ENCODE data around the gene INPP5A. TPM values are rescaled to one million over a fixed set of nuclear protein-coding genes. Genes with fewer than 3 reads are reported as not detected.

The INPP5A gene
- total and polyA plus RNA-seq, 2 experiments from 2014 or later = 41.2 to 53.6 TPM

GRCh38 chr10:132754071-132754470 lies 216.5 kb downstream of the INPP5A start:
- H3K36me3 ChIP-seq (replicated peaks; ENCODE audit: insufficient read depth, low read depth) = no peaks in the 10 kb centered on the region

DNA sequence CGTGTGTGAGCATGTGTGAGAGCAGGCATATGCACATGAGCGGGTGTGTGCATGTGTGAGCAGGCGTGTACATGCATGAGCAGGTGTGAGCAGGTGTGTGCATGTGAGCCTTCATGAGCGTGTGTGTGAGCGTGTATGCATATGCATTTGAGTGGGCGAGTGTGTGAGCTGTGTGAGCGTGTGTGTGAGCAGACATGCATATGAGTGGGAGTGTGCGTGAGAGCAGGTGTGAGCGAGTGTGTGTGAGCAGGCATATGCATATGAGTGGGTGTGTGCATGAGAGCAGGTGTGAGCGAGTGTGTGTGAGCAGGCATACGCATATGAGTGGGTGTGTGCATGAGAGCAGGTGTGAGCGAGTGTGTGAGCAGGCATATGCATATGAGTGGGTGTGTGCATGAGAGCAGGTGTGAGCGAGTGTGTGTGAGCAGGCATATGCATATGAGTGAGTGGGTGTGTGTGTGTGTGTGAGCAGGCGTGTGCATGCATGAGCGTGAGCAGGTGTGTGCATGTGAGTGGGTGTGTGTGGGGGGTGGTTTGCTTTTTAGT lies 217.7 kb downstream of the INPP5A start:
- H3K27me3 ChIP-seq = no peaks in the 10 kb centered on the region
- TF ChIP-seq EZH2 (IDR thresholded peaks at IDR 0.05; ENCODE audit: borderline replicate concordance) (no peak), CTCF (IDR thresholded peaks at IDR 0.05; ENCODE audit: poor library complexity) (no peak), EZH2phosphoT487 (IDR thresholded peaks at IDR 0.05; ENCODE audit: low read depth, severe bottlenecking, unreplicated experiment) (no peak)

More at GRCh38 chr10:132754071-132754470, 216.5 kb downstream of the INPP5A start:
- Histone ChIP-seq H2AFZ (no peak overlapping the region), H3K4me1 (ENCODE audit: insufficient read depth) (no peaks in the 10 kb centered on the region), H4K20me1 (ENCODE audit: insufficient read depth, poor library complexity, severe bottlenecking) (no peaks in the 10 kb centered on the region), H3K9me3 (ENCODE audit: low read depth) (no peaks in the 10 kb centered on the region), H3K27ac (no peak overlapping the region), H3K4me3 (no peak overlapping the region), H3K4me2 (no peak overlapping the region), H3K9me2 (replicated peaks; ENCODE audit: insufficient read depth) (no peaks in the 10 kb centered on the region), H3K27me3 (no peaks in the 10 kb centered on the region), H3K79me2 (no peaks in the 10 kb centered on the region)
- TF ChIP-seq CTCF (IDR thresholded peaks at IDR 0.05; ENCODE audit: poor library complexity) = no peak
- no peak for TF ChIP-seq EZH2phosphoT487 (IDR thresholded peaks at IDR 0.05; ENCODE audit: low read depth, severe bottlenecking, unreplicated experiment)
- TF ChIP-seq EZH2 (IDR thresholded peaks at IDR 0.05; ENCODE audit: borderline replicate concordance) = no peak
- DNase-seq (ENCODE audit: low spot score) = no peak
- WGBS (ENCODE audit: low lambda C conversion rate, missing lambda C conversion rate) = 98% methylated on average over 18 of the region's 18 CpGs

GRCh38 chr10:132756591-132756990 lies 219.0 kb downstream of the INPP5A start:
- TF ChIP-seq EZH2 (IDR thresholded peaks at IDR 0.05; ENCODE audit: borderline replicate concordance) (no peak), EZH2phosphoT487 (IDR thresholded peaks at IDR 0.05; ENCODE audit: low read depth, severe bottlenecking, unreplicated experiment) (no peak)

More for the DNA sequence above, 217.7 kb downstream of the INPP5A start:
- Histone ChIP-seq H3K4me2 (no peak overlapping the region), H3K27ac (no peak overlapping the region), H3K4me3 (no peak overlapping the region), H3K9me3 (ENCODE audit: low read depth) (no peaks in the 10 kb centered on the region), H3K79me2 (no peaks in the 10 kb centered on the region), H4K20me1 (ENCODE audit: insufficient read depth, poor library complexity, severe bottlenecking) (no peaks in the 10 kb centered on the region), H2AFZ (no peak overlapping the region), H3K36me3 (replicated peaks; ENCODE audit: insufficient read depth, low read depth) (no peaks in the 10 kb centered on the region), H3K9me2 (replicated peaks; ENCODE audit: insufficient read depth) (no peaks in the 10 kb centered on the region), H3K4me1 (ENCODE audit: insufficient read depth) (no peaks in the 10 kb centered on the region)
- WGBS (ENCODE audit: low lambda C conversion rate, missing lambda C conversion rate) = 95% methylated on average over 13 of the region's 15 CpGs
- DNase-seq (ENCODE audit: low spot score) = no peak

GRCh38 chr10:132757171-132757570 lies 219.6 kb downstream of the INPP5A start:
- WGBS (ENCODE audit: low lambda C conversion rate, missing lambda C conversion rate) = 97% methylated on average over 27 of the region's 27 CpGs
- Histone ChIP-seq H2AFZ (no peak overlapping the region), H3K4me3 (no peak overlapping the region), H3K79me2 (no peaks in the 10 kb centered on the region), H3K4me1 (ENCODE audit: insufficient read depth) (no peaks in the 10 kb centered on the region), H3K9me3 (ENCODE audit: low read depth) (no peaks in the 10 kb centered on the region), H4K20me1 (ENCODE audit: insufficient read depth, poor library complexity, severe bottlenecking) (no peaks in the 10 kb centered on the region), H3K9me2 (replicated peaks; ENCODE audit: insufficient read depth) (no peaks in the 10 kb centered on the region), H3K27me3 (no peaks in the 10 kb centered on the region), H3K36me3 (replicated peaks; ENCODE audit: insufficient read depth, low read depth) (no peaks in the 10 kb centered on the region), H3K4me2 (no peak overlapping the region), H3K27ac (no peak overlapping the region)
- no peak for DNase-seq (ENCODE audit: low spot score)
- no peak for TF ChIP-seq EZH2phosphoT487 (IDR thresholded peaks at IDR 0.05; ENCODE audit: low read depth, severe bottlenecking, unreplicated experiment)
- no peak for TF ChIP-seq CTCF (IDR thresholded peaks at IDR 0.05; ENCODE audit: poor library complexity)
- TF ChIP-seq EZH2 (IDR thresholded peaks at IDR 0.05; ENCODE audit: borderline replicate concordance) = no peak

More at GRCh38 chr10:132756591-132756990, 219.0 kb downstream of the INPP5A start:
- no peak overlapping the region for H3K4me2 ChIP-seq
- no peaks in the 10 kb centered on the region for H3K9me2 ChIP-seq (replicated peaks; ENCODE audit: insufficient read depth)
- DNase-seq (ENCODE audit: low spot score) = no peak
- no peaks in the 10 kb centered on the region for H3K9me3 ChIP-seq (ENCODE audit: low read depth)
- H3K79me2 ChIP-seq = no peaks in the 10 kb centered on the region
- H3K36me3 ChIP-seq (replicated peaks; ENCODE audit: insufficient read depth, low read depth) = no peaks in the 10 kb centered on the region
- H3K27ac ChIP-seq = no peak overlapping the region
- H2AFZ ChIP-seq = no peak overlapping the region
- no peaks in the 10 kb centered on the region for H3K4me1 ChIP-seq (ENCODE audit: insufficient read depth)
- H4K20me1 ChIP-seq (ENCODE audit: insufficient read depth, poor library complexity, severe bottlenecking) = no peaks in the 10 kb centered on the region
- 95% methylated on average over 14 of the region's 14 CpGs for WGBS (ENCODE audit: low lambda C conversion rate, missing lambda C conversion rate)
- no peak overlapping the region for H3K4me3 ChIP-seq
- H3K27me3 ChIP-seq = no peaks in the 10 kb centered on the region
